Type B pancreatic cell (in vitro differentiated cells): Measurements from ENCODE around the gene KRCC1. TPM values are rescaled to one million over a fixed set of nuclear protein-coding genes. Genes with fewer than 3 reads are reported as not detected.

Experiments used
- DNase-seq: peaks from one replicate; pipeline ENCODE4 v3.0.0; 2021; ENCODE audit warnings: mixed read lengths; ENCODE audit not compliant: unreplicated experiment; ENCODE audit errors: extremely low spot score
- H3K27ac Mint-ChIP-seq: 2 replicates; pipeline ENCODE4 v1.8.0; 2021; ENCODE audit warnings: mild to moderate bottlenecking, mixed read lengths
- H3K27me3 Mint-ChIP-seq: 2 replicates; pipeline ENCODE4 v1.8.0; 2021; ENCODE audit warnings: mixed read lengths
- H3K36me3 Mint-ChIP-seq: 2 replicates; pipeline ENCODE4 v1.8.0; 2021; ENCODE audit warnings: mixed read lengths
- H3K4me1 Mint-ChIP-seq: one replicate; pipeline ENCODE4 v1.8.0; 2021; ENCODE audit warnings: mixed read lengths; ENCODE audit not compliant: unreplicated experiment
- H3K4me3 Mint-ChIP-seq: 2 replicates; pipeline ENCODE4 v1.8.0; 2021; ENCODE audit warnings: mild to moderate bottlenecking, mixed read lengths
- H3K9me3 Mint-ChIP-seq: 2 replicates; pipeline ENCODE4 v1.8.0; 2021; ENCODE audit warnings: mixed read lengths
- total RNA-seq: library from RNA; stranded (reverse); gene quantifications from 2 replicates; pipeline ENCODE4 v1.2.1, GENCODE V29; 2021; ENCODE audit warnings: low replicate concordance
- TF ChIP-seq, protein P1 (sequence below): fragments of 200-600 bp; sonication (generic); conservative IDR thresholded peaks from 2 replicates; pipeline ENCODE4 v1.5.0; 2021; ENCODE audit warnings: antibody characterized with exemption, mild to moderate bottlenecking

KRCC1 gene
- total RNA-seq, 1 donor from 2014 or later, result 18.6 TPM

- Mint-ChIP-seq H3K27ac (no peak overlapping the region), H3K9me3 (no peaks in the 10 kb centered on the region), H3K36me3 (no peaks in the 10 kb centered on the region), H3K4me1 (peaks cover 9% of the 10 kb centered on the region), H3K27me3 (peaks cover 3% of the 10 kb centered on the region), H3K4me3 (no peak overlapping the region)
- no peak for DNase-seq
- TF ChIP-seq, protein P1, sequence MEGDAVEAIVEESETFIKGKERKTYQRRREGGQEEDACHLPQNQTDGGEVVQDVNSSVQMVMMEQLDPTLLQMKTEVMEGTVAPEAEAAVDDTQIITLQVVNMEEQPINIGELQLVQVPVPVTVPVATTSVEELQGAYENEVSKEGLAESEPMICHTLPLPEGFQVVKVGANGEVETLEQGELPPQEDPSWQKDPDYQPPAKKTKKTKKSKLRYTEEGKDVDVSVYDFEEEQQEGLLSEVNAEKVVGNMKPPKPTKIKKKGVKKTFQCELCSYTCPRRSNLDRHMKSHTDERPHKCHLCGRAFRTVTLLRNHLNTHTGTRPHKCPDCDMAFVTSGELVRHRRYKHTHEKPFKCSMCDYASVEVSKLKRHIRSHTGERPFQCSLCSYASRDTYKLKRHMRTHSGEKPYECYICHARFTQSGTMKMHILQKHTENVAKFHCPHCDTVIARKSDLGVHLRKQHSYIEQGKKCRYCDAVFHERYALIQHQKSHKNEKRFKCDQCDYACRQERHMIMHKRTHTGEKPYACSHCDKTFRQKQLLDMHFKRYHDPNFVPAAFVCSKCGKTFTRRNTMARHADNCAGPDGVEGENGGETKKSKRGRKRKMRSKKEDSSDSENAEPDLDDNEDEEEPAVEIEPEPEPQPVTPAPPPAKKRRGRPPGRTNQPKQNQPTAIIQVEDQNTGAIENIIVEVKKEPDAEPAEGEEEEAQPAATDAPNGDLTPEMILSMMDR, result no peak
Measured at GRCh38 chr2:88090446-88091283, 35.1 kb upstream of the KRCC1 start.

DNA sequence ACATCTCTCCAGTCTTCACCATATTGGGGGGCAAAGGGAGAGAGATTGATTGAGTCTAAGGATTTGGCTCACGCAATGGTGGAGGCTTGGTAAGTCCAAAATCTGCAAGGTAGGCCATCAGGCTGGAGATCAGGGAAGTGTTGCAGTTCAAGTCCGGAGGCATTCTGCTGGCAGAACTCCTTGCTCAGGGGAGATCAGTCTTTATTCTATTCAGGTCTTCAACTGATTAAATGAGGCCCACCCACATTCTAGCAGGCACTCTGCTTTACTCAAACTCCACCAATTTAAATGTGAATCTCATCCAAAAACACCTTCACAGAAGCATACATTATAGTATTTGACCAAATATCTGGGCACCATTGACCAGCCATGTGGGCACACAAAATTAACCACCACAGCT, 33.4 kb upstream of the KRCC1 start:
- Mint-ChIP-seq H3K27ac (no peak overlapping the region), H3K4me1 (peaks cover 9% of the 10 kb centered on the region), H3K27me3 (no peaks in the 10 kb centered on the region), H3K36me3 (no peaks in the 10 kb centered on the region), H3K4me3 (no peak overlapping the region), H3K9me3 (no peaks in the 10 kb centered on the region)
- no peak for DNase-seq
- TF ChIP-seq, protein P1, result no peak

- Mint-ChIP-seq H3K27me3 (no peaks in the 10 kb centered on the region), H3K9me3 (no peaks in the 10 kb centered on the region), H3K36me3 (no peaks in the 10 kb centered on the region), H3K4me3 (no peak overlapping the region), H3K4me1 (peaks cover 9% of the 10 kb centered on the region), H3K27ac (no peak overlapping the region)
- DNase-seq, result no peak
- TF ChIP-seq, protein P1, result no peak
Measured at GRCh38 chr2:88087763-88088162, 32.2 kb upstream of the KRCC1 start.

DNA sequence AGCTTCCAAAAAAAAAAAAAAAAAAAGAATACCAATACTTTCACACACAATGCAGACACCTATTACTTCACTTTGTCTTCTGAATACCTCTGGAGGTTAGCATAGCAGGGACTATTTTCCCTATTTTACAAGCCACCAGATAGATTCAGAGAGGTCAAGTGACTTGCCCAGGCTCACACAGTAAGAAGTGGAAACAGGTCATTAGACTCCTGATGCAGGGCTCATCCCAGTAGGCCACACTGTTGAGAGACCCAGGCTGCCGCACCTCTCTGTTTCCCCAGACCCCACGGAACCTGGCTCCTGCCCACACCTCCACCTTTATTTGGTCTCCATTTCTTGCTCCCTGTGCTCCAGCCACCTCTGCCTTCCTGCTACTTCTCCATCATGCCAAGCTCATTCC, 31.5 kb upstream of the KRCC1 start:
- no peaks in the 10 kb centered on the region for H3K9me3 Mint-ChIP-seq
- TF ChIP-seq, protein P1, result no peak
- peaks cover 10% of the 10 kb centered on the region for H3K4me1 Mint-ChIP-seq
- no peaks in the 10 kb centered on the region for H3K27me3 Mint-ChIP-seq
- no peak for DNase-seq
- no peak overlapping the region for H3K27ac Mint-ChIP-seq
- H3K4me3 Mint-ChIP-seq, result no peak overlapping the region
- H3K36me3 Mint-ChIP-seq, result no peaks in the 10 kb centered on the region

DNA sequence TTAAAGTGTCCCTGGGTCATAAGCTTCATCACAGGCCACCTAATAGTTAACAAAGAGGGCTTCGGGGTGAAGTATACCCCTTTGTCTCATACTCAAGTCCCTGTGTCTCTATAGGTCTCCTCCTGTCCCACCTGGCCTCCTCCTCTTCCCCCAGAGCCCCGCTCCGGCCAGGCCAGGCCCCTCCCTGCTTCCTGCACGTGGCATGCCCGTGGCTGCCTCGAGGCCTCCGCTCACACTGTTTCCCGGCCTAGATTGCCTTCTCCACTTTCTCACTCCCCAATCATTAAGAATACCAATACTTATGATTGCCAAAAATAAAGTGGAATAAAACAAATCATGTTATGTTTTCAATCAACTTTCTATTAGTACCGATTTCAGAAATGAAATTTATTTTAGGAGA, 30.8 kb upstream of the KRCC1 start:
- no peaks in the 10 kb centered on the region for H3K9me3 Mint-ChIP-seq

More for the DNA sequence above, 30.8 kb upstream of the KRCC1 start:
- Mint-ChIP-seq H3K4me3 (no peak overlapping the region), H3K27ac (no peak overlapping the region), H3K4me1 (peaks cover 15% of the 10 kb centered on the region), H3K36me3 (no peaks in the 10 kb centered on the region), H3K27me3 (peaks cover 2% of the 10 kb centered on the region)
- TF ChIP-seq, protein P1, result no peak
- no peak for DNase-seq
